CD4-positive, alpha-beta T cell (primary cell): ENCODE results near the gene PLA2G5. TPM values are rescaled to one million over a fixed set of nuclear protein-coding genes. Genes with fewer than 3 reads are reported as not detected.

Source experiments
- ATAC-seq: fragments of 200-7000 bp; cut with Tn5 transposase; one replicate; pipeline ENCODE4 v1.10.0; 2022; ENCODE audit warnings: mild to moderate bottlenecking; ENCODE audit not compliant: poor library complexity
- CTCF ChIA-PET: fragments of 350-600 bp; sonication (Branson Sonifier 250); formaldehyde crosslinking; loops from one replicate; lab custom pipeline; 2021; ENCODE audit warnings: antibody characterized with exemption, inconsistent platforms; lab: Charles Lee
- POLR2A ChIA-PET: fragments of 350-600 bp; sonication (Branson Sonifier 250); formaldehyde crosslinking; loops from one replicate; lab custom pipeline; 2021; ENCODE audit warnings: antibody characterized with exemption, inconsistent platforms; lab: Charles Lee
- DNase-seq, 14 experiments: peaks; one replicate each; pipeline ENCODE4 v3.0.0-alpha.2; 2013 to 2020; ENCODE audit warnings: mixed read lengths in 2 of 14
- H3K27ac ChIP-seq, 2 donors: one replicate each; pipeline versions ENCODE4 v1.5.1 to v1.7.0; 2013; ENCODE audit warnings: low read length in 2 of 2, low read depth in 1 of 2, mild to moderate bottlenecking in 1 of 2
- H3K27me3 ChIP-seq, 2 experiments: 1 replicate in 1 of 2; 2 replicates in 1 of 2; pipeline versions ENCODE4 v1.6.1 to v1.7.0; 2013; ENCODE audit warnings: low read length in 2 of 2, control low read depth in 1 of 2, mild to moderate bottlenecking in 1 of 2, moderate library complexity in 1 of 2; ENCODE audit not compliant: insufficient read depth in 2 of 2, control insufficient read depth in 1 of 2
- H3K36me3 ChIP-seq: one replicate; pipeline ENCODE4 v1.6.1; 2013; ENCODE audit warnings: low read length, control low read depth; ENCODE audit not compliant: insufficient read depth
- H3K4me1 ChIP-seq: one replicate; pipeline ENCODE4 v1.6.1; 2013; ENCODE audit warnings: low read length, control low read depth; ENCODE audit not compliant: insufficient read depth
- H3K4me3 ChIP-seq: one replicate; pipeline ENCODE4 v1.5.1; 2013; ENCODE audit warnings: mild to moderate bottlenecking, low read length, moderate library complexity
- H3K9me3 ChIP-seq, 2 experiments: 1 replicate in 1 of 2; 2 replicates in 1 of 2; pipeline versions ENCODE4 v1.6.1 to v1.7.0; 2013; ENCODE audit warnings: low read length in 2 of 2, mild to moderate bottlenecking in 2 of 2, control low read depth in 1 of 2, moderate library complexity in 1 of 2; ENCODE audit not compliant: control insufficient read depth in 1 of 2, insufficient read depth in 1 of 2
- H3K27ac Mint-ChIP-seq: one replicate; pipeline ENCODE4 v1.8.0; 2020; ENCODE audit warnings: mixed read lengths
- H3K27me3 Mint-ChIP-seq: one replicate; pipeline ENCODE4 v1.8.0; 2021; ENCODE audit warnings: mixed read lengths
- H3K36me3 Mint-ChIP-seq: one replicate; pipeline ENCODE4 v1.8.0; 2021; ENCODE audit warnings: low read depth, mixed read lengths
- H3K4me1 Mint-ChIP-seq: one replicate; pipeline ENCODE4 v1.8.0; 2021; ENCODE audit warnings: low read depth, mixed read lengths
- H3K4me3 Mint-ChIP-seq: one replicate; pipeline ENCODE4 v1.8.0; 2020; ENCODE audit warnings: mild to moderate bottlenecking, mixed read lengths
- H3K9me3 Mint-ChIP-seq: one replicate; pipeline ENCODE4 v1.8.0; 2020; ENCODE audit warnings: mixed read lengths
- intact Hi-C, 2 experiments: fragments of 100-400 bp; cut with DNase I in 1 of 2; cut with micrococcal nuclease in 1 of 2; formaldehyde crosslinking; loops; one replicate each; pipeline versions ENCODE4 v1.15.1 to v1.9.0; 2023 to 2025; cut with DNase I, micrococcal nuclease
- total RNA-seq, 174 experiments: library from RNA in 2 of 174; stranded (reverse) in 2 of 174; gene quantifications; one replicate each; pipeline ENCODE4 v1.2.3 and lab custom pipeline; 2021 to 2026
- TF ChIP-seq, protein P1 (sequence below): fragments of 200-600 bp; IDR thresholded peaks from one replicate; pipeline ENCODE4 v1.8.0; 2022; ENCODE audit warnings: antibody characterized with exemption, mild to moderate bottlenecking

The PLA2G5 gene
- total RNA-seq, 2 experiments from 2014 or later: not detected

DNA sequence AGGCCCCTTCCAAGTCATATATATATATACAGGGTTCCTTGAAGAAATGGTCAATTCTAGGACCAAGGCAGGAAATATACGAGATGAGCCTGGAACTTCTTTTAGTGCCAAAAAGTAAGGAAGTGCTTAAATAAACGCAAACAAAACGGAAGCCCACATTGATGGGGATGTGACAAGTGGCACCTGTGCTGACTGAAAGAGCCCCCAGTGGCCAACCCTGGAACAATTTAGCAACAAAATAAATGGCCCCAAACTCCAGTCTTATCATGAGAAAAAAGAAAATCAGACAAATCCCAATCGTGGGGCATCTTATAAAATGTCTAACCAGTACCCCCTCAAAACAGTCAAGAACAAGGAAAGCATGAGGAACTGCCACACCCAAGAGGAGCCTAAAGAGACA lies 17.7 kb downstream of the PLA2G5 start:
- Histone ChIP-seq H3K9me3 (no peaks in the 10 kb centered on the region), H3K4me1 (no peaks in the 10 kb centered on the region), H3K27ac (no peak overlapping the region), H3K36me3 (no peaks in the 10 kb centered on the region), H3K4me3 (no peak overlapping the region), H3K27me3 (peaks cover 0 to 8% of the 10 kb centered on the region in 2 experiments)
- Mint-ChIP-seq H3K36me3 (no peaks in the 10 kb centered on the region), H3K4me1 (no peaks in the 10 kb centered on the region), H3K27me3 (peaks cover 20% of the 10 kb centered on the region), H3K27ac (no peak overlapping the region), H3K4me3 (no peak overlapping the region), H3K9me3 (no peaks in the 10 kb centered on the region)
- DNase-seq (no peak), ATAC-seq (no peak)
- TF ChIP-seq, protein P1, sequence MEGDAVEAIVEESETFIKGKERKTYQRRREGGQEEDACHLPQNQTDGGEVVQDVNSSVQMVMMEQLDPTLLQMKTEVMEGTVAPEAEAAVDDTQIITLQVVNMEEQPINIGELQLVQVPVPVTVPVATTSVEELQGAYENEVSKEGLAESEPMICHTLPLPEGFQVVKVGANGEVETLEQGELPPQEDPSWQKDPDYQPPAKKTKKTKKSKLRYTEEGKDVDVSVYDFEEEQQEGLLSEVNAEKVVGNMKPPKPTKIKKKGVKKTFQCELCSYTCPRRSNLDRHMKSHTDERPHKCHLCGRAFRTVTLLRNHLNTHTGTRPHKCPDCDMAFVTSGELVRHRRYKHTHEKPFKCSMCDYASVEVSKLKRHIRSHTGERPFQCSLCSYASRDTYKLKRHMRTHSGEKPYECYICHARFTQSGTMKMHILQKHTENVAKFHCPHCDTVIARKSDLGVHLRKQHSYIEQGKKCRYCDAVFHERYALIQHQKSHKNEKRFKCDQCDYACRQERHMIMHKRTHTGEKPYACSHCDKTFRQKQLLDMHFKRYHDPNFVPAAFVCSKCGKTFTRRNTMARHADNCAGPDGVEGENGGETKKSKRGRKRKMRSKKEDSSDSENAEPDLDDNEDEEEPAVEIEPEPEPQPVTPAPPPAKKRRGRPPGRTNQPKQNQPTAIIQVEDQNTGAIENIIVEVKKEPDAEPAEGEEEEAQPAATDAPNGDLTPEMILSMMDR: no peak
- ChIA-PET POLR2A (no interaction called here), CTCF (no interaction called here)
- intact Hi-C loops: no loop called here

DNA sequence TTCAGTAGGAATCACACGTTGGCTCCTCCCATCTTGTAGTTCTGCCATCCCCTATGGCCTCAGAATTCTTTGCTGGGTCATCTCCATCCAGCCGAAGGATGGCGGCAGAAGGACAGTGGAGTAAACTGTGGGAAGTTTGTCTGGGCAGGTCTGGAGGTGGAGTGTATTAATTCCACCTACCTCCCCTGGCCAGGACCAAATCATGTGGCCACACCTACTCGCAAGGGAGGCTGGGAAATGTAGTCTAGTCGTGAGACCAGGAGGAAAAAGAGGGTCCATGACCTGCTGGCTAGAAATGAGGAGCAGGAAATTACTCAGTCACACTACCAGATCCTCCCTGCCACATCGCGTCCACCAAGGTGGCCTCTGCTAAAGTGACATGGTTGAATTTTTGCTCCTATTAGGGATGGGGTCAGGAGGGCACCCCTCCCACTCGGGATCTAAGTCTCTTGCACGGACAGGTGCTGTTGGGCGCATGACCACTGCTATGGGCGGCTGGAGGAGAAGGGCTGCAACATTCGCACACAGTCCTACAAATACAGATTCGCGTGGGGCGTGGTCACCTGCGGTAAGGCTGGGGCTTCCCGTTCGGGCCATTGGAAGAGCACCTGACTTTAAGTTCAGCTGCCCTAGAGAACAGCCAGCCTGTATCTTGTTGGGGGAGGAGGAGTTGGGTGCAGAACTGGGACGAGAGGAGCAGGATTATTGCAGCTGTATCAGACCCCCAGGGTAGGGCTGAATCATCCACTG lies 19.5 kb downstream of the PLA2G5 start:
- no peak overlapping the region for H3K27ac Mint-ChIP-seq
- peaks cover 17% of the 10 kb centered on the region for H3K27me3 Mint-ChIP-seq
- Histone ChIP-seq H3K27ac (no peak overlapping the region), H3K4me1 (no peaks in the 10 kb centered on the region), H3K4me3 (no peak overlapping the region), H3K36me3 (no peaks in the 10 kb centered on the region), H3K9me3 (no peaks in the 10 kb centered on the region), H3K27me3 (peaks cover 0 to 9% of the 10 kb centered on the region in 2 experiments)
- H3K36me3 Mint-ChIP-seq: no peaks in the 10 kb centered on the region
- no peaks in the 10 kb centered on the region for H3K4me1 Mint-ChIP-seq
- no peak overlapping the region for H3K4me3 Mint-ChIP-seq
- CTCF ChIA-PET: no interaction called here
- TF ChIP-seq, protein P1: no peak
- no peak for ATAC-seq
- no peak for DNase-seq
- POLR2A ChIA-PET: no interaction called here
- intact Hi-C loops: no loop called here
- H3K9me3 Mint-ChIP-seq: no peaks in the 10 kb centered on the region

DNA sequence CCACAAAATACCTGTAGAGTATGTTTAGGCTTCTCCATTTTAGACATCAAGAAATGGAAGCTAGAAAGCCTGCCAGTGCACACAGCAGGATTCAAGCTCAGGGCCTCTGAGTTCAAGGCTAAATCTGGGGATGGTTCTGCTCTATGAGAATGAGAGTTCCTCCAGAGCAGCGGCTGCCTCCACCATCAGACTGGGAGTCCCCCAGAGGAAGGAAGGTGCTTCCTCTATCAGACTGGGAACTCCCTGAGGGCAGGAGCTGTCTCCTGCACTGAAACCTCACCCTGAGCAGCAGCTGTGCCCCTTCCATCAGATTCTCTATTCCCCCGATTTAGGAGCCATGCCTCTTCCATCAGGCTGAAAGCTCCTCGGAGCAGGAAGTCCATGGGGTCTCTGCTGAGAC lies 20.1 kb downstream of the PLA2G5 start:
- Histone ChIP-seq H3K9me3 (no peaks in the 10 kb centered on the region), H3K27me3 (peaks cover 0 to 9% of the 10 kb centered on the region in 2 experiments), H3K4me1 (no peaks in the 10 kb centered on the region), H3K36me3 (no peaks in the 10 kb centered on the region), H3K4me3 (no peak overlapping the region), H3K27ac (no peak overlapping the region)
- intact Hi-C loops: no loop called here
- Mint-ChIP-seq H3K27me3 (peaks cover 17% of the 10 kb centered on the region), H3K4me1 (no peaks in the 10 kb centered on the region), H3K36me3 (no peaks in the 10 kb centered on the region), H3K4me3 (no peak overlapping the region), H3K9me3 (no peaks in the 10 kb centered on the region), H3K27ac (no peak overlapping the region)
- ChIA-PET POLR2A (no interaction called here), CTCF (no interaction called here)
- ATAC-seq: no peak
- DNase-seq: no peak
- TF ChIP-seq, protein P1: no peak
